ENCODE results near the gene PLCL2.

GRCh38 chr3:16846373-16847080, 38.2 kb upstream of the PLCL2 start:
- TF ChIP-seq EZH2 (IDR thresholded peaks at IDR 0.05; ENCODE audit: low read length, missing control alignments) (no peak), CTCF (conservative IDR thresholded peaks at IDR 0.05 in 1 of 2, IDR thresholded peaks at IDR 0.05 in 1 of 2; ENCODE audit: low read depth in 1 of 2, low read length in 2 of 2) (no peak)
